ENCODE results near the gene CEP104. TPM values are rescaled to one million over a fixed set of nuclear protein-coding genes. Genes with fewer than 3 reads are reported as not detected.

Gene CEP104
- total and polyA plus RNA-seq, 9 of the 15 experiments (the other 6 are each of a cell fraction or from before 2014, with no cell fraction given) = 11.2 to 63.4 (median 42.6) TPM

DNA sequence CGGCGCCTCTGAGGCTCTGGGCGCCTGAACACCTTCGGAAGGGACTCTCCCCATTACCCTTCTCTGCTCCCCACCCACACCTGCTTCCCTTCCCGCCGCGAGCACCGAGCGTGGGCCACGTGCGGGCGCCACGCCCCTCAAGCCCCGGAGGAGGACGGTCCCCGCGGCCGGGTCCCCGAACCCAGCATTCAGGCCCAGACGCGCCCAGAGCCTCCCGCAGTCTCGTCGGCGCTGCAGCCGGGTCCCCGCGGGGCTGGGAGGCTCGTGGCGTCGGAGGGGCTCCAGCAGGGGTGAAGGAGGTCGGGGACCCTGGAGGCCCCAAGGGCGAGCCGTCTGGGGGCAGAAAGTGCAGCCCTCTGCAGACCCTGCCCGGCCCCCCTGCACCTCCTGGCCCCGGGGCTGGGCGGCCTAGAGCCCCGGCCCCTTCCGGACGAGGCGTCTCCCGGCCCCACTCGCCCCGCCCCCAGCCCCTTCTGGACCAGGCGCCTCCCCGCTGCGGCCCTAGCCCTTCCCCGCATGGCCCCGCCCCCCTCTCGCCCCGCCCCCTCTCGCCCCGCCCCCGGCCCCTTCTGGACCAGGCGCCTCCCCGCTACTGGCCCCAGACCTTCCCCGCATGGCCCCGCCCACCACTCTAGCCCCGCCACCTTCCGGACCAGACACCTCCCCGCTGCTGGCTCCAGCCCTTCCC is 84.8 kb downstream of the CEP104 start (continued):
- no peak for TF ChIP-seq JUN (IDR thresholded peaks at IDR 0.05; ENCODE audit: borderline replicate concordance, low read depth, low read length)
- TF ChIP-seq JUN (CRISPR knock-in tag; IDR thresholded peaks at IDR 0.05; ENCODE audit: borderline replicate concordance) = no peak
- no peak for TF ChIP-seq TCF7L2 (IDR thresholded peaks at IDR 0.05; ENCODE audit: low read depth, low read length)
- 0 out of 2 replicates have a peak, but pooled peaks have one; percentile 35 for TF ChIP-seq ZNF76 (CRISPR knock-in tag; IDR thresholded peaks at IDR 0.05; ENCODE audit: borderline replicate concordance)
- TF ChIP-seq, protein P1, sequence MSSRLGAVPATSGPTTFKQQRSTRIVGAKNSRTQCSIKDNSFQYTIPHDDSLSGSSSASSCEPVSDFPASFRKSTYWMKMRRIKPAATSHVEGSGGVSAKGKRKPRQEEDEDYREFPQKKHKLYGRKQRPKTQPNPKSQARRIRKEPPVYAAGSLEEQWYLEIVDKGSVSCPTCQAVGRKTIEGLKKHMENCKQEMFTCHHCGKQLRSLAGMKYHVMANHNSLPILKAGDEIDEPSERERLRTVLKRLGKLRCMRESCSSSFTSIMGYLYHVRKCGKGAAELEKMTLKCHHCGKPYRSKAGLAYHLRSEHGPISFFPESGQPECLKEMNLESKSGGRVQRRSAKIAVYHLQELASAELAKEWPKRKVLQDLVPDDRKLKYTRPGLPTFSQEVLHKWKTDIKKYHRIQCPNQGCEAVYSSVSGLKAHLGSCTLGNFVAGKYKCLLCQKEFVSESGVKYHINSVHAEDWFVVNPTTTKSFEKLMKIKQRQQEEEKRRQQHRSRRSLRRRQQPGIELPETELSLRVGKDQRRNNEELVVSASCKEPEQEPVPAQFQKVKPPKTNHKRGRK (tag; IDR thresholded peaks at IDR 0.05) = no peak
- peak; percentile 50; the same call in 1 of the 2 replicates for TF ChIP-seq EGR1 (conservative IDR thresholded peaks at IDR 0.05)
- peak; percentile 66 for TF ChIP-seq BHLHE40 (IDR thresholded peaks at IDR 0.05; ENCODE audit: low read length)
- no peak for TF ChIP-seq CREB3L1 (IDR thresholded peaks at IDR 0.05; ENCODE audit: borderline replicate concordance, low read depth)
- TF ChIP-seq ZNF589 (CRISPR knock-in tag; IDR thresholded peaks at IDR 0.05; ENCODE audit: low read depth) = no peak
- TF ChIP-seq, protein P2, sequence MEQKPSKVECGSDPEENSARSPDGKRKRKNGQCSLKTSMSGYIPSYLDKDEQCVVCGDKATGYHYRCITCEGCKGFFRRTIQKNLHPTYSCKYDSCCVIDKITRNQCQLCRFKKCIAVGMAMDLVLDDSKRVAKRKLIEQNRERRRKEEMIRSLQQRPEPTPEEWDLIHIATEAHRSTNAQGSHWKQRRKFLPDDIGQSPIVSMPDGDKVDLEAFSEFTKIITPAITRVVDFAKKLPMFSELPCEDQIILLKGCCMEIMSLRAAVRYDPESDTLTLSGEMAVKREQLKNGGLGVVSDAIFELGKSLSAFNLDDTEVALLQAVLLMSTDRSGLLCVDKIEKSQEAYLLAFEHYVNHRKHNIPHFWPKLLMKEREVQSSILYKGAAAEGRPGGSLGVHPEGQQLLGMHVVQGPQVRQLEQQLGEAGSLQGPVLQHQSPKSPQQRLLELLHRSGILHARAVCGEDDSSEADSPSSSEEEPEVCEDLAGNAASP (IDR thresholded peaks at IDR 0.05) = no peak
- TF ChIP-seq KDM4B (IDR thresholded peaks at IDR 0.05; ENCODE audit: borderline replicate concordance in 2 of 2, low read depth in 1 of 2) = no peak; a peak in 1 of 4 replicates
- TF ChIP-seq ZNF408 (CRISPR knock-in tag; IDR thresholded peaks at IDR 0.05; ENCODE audit: low read depth) = no peak
- no peak for TF ChIP-seq ZNF436 (CRISPR knock-in tag; IDR thresholded peaks at IDR 0.05)
- no peak for TF ChIP-seq ZSCAN32 (CRISPR knock-in tag; IDR thresholded peaks at IDR 0.05)
- TF ChIP-seq TEAD2 (tag; IDR thresholded peaks at IDR 0.05) = no peak
- TF ChIP-seq ZNF431 (CRISPR knock-in tag; IDR thresholded peaks at IDR 0.05) = no peak
- no peak for TF ChIP-seq HLTF (IDR thresholded peaks at IDR 0.05)
- no peak; the same call in 1 of the 2 replicates for TF ChIP-seq FOXP4 (CRISPR knock-in tag; IDR thresholded peaks at IDR 0.05; ENCODE audit: borderline replicate concordance)
- no peak for TF ChIP-seq ZNF445 (CRISPR knock-in tag; IDR thresholded peaks at IDR 0.05; ENCODE audit: low read depth)
- TF ChIP-seq, protein P3, sequence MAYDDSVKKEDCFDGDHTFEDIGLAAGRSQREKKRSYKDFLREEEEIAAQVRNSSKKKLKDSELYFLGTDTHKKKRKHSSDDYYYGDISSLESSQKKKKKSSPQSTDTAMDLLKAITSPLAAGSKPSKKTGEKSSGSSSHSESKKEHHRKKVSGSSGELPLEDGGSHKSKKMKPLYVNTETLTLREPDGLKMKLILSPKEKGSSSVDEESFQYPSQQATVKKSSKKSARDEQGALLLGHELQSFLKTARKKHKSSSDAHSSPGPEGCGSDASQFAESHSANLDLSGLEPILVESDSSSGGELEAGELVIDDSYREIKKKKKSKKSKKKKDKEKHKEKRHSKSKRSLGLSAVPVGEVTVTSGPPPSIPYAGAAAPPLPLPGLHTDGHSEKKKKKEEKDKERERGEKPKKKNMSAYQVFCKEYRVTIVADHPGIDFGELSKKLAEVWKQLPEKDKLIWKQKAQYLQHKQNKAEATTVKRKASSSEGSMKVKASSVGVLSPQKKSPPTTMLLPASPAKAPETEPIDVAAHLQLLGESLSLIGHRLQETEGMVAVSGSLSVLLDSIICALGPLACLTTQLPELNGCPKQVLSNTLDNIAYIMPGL (CRISPR knock-in tag; IDR thresholded peaks at IDR 0.05) = 0 out of 2 replicates have a peak, but pooled peaks have one; percentile 72
